ENCODE measurements around the gene ZNF888.
"Not testable (repeated sequence)": the region's sequence is repeated elsewhere in the genome, so short reads cannot be mapped to it uniquely, and the experiment has no call there.

Gene ZNF888

GRCh38 chr19:52941941-52942385 lies 18.7 kb upstream of the ZNF888 start:
- DNase-seq (ENCODE audit: extremely low read depth in 1 of 2, low read depth in 1 of 2) = no peak

DNA sequence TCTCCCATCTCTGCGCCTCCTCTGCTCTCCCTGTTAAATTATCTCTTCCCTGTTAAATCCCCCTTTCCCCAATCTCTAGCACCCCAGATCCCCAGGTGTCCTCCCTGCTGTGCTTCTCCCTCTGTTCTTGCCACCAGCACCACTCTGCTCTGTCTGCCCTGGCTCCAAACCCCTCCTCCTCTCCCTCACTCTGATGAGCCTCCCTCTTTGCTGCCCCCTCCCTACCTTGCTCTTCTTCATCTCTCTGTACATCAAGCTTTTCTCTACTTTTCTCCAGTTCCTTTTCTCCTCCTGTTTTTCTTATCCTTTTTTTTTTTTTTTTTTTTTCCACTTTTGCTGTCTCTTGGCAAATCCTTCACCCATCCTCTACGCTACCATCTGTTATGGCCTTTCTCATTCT lies 18.3 kb upstream of the ZNF888 start:
- not testable (repeated sequence) for DNase-seq (ENCODE audit: extremely low read depth in 1 of 2, low read depth in 1 of 2)

DNA sequence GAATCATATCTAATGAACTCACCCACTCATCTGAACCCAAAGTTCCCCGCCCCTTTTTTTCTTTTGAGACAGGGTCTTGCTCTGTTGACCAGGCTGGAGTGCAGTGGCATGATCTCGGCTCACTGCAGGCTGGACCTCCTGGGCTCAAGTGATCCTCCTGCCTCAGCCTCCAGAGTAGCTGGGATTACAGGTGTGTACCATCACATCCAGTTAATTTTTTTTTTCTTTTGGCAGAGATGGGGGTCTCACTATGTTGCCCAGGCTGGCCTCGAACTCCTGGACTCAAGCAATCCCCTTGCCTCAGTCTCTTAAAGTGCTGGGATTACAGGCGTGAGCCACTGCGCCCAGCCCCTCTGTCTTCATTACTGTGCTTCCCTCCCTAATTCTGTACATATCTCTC lies 17.7 kb upstream of the ZNF888 start:
- DNase-seq (ENCODE audit: extremely low read depth in 1 of 2, low read depth in 1 of 2) = not testable (repeated sequence)

DNA sequence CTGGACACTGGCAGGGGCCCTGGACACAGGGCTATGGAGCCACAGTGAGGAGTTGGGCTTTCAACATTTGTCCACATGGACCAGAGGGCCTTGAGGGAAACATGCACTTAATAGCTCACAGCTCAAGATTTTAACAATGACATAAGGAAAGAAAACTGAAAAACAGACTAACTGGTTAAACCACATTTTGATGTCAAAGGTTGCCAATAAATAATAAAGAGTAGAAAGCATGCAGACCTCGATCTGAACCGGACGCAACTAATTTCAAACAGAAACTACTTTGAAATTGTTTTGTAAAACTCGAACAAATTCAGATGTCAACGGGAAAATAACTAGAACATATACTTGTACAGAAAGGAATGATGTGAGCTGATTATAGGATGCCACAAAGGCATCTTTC lies 15.5 kb upstream of the ZNF888 start:
- no peak for DNase-seq (ENCODE audit: extremely low read depth in 1 of 2, low read depth in 1 of 2)

DNA sequence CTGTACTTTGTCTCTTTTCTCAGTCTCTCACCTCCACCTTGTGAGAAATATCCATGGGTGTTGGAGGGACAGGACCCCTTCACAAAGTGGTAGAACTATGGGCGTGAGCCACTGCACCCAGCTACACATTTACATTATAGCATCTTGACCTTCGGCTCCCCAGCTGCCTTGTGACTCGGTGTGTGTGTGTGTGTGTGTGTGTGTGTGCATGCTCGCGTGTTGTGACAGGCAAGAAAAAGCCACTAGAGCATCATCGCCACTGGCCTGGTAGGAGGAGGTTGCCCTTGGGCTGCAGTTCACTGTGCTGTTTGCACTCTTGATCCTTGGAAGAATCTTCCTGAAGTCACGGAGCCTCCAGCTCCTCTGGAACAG lies 13.7 kb upstream of the ZNF888 start:
- DNase-seq (ENCODE audit: extremely low read depth in 1 of 2, low read depth in 1 of 2) = no peak

DNA sequence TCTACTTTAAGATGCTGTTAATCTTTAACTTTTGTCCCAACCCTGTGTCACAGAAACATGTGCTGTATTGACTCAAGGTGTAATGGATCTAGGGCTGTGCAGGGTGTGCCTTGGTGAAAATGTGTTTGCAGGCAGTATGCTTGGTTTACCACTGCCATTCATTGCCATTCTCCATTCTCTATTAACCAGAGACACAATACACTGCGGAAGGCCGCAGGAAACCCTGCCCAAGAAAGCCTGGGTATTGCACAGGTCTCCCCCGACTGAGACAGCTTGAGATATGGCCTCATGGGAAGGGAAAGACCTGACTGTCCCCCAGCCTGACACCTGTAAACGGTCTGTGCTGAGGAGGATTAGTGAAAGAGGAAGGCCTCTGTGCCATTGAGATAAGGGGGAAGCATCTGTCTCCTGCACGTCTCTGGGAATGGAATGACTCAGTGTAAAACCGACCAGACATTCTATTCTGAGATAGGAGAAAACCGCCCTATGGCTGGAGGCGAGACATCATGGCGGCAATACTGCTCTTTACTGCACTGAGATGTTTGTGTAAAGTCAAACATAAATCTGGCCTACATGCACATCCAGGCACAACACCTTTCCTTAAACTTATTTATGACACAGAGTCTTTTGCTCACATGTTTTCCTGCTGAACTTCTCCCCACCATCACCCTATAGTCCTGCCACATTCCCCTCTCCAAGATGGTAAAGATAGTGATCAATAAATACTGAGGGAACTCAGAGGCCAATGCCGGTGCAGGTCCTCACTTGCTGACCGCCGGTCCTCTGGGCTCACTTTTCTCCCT lies 13.1 kb upstream of the ZNF888 start:
- no peak for DNase-seq (ENCODE audit: extremely low read depth in 1 of 2, low read depth in 1 of 2)

GRCh38 chr19:52935434-52935833 lies 12.2 kb upstream of the ZNF888 start:
- DNase-seq (ENCODE audit: extremely low read depth in 1 of 2, low read depth in 1 of 2) = no peak

DNA sequence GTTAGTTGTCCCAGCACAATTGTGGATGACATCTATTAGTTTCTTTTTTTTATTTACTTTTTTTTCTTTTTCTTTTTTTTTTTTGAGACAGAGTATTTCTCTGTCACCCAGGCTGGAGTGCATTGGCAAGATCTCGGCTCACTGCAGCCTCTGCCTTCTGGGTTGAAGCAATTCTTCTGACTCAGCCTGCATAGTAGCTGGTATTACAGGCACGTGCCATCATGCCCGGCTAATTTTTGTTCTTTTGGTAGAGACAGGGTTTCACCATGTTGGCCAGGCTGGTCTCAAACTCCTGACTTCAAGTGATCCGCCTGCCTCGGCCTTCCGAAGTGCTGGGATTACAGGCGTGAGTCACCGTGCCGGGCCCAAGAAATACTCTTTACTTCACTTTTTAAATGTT lies 1.4 kb upstream of the ZNF888 start:
- DNase-seq (ENCODE audit: extremely low read depth in 1 of 2, low read depth in 1 of 2) = not testable (repeated sequence)

- no peak for DNase-seq (ENCODE audit: extremely low read depth in 1 of 2, low read depth in 1 of 2)
Observed at GRCh38 chr19:52923778-52924593, 758 bp upstream of the ZNF888 start.

GRCh38 chr19:52917531-52917930 lies 5.7 kb downstream of the ZNF888 start:
- DNase-seq (ENCODE audit: extremely low read depth in 1 of 2, low read depth in 1 of 2) = no peak

DNA sequence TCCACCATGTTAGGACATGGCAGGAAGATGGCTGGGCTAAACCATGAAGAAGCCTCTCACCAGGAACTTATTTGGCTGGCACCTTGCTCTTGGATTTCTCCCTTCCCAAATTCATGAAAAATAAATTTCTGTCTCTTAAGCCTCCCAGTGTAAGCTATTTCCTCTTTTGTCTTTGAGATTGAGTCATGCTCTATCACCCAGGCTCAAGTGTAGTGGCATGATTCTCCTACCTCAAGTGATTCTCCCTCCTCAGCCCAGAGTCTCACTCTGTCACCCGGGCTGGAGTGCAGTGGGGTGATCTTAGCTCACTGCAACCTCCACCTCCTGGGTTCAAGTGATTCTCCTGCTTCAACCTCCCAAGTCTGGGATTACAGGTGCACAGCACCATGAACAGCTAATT lies 12.6 kb downstream of the ZNF888 start:
- no peak for DNase-seq (ENCODE audit: extremely low read depth in 1 of 2, low read depth in 1 of 2)

DNA sequence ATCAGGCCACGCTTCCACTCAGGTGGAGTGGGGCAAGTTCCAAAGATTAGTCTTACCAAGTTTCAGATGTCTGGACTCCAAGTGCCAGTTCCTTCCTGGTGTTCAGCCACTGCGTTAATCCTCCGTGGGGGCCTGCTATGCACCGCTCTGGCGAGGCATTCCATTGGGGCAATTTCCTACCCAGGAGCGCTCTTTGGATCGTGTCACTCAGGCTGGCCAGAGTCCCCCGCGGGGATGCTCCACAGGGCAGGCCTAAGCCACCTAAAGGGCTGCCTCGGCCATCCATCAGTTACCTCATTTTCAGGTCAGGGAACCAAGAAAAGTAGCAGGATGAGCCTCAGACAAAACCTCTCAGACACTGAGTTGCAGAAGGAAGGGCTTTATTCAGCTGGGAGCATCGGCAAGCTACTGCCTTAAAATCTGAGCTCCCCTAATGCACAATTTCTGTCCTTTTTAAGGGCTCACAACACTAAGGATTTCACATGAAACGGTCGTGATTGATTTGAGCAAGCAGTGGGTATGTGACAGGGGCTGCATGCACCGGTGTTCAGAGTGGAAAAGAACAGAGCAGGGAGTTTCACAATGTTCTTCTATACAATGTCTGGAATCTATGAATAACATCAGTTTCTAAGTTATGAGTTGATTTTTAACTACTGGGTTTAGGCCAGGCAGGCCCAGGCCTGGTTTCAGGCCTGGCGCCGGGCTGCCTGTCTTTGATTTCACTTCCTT lies 19.0 kb downstream of the ZNF888 start:
- DNase-seq (ENCODE audit: extremely low read depth in 1 of 2, low read depth in 1 of 2) = not testable (repeated sequence)

DNA sequence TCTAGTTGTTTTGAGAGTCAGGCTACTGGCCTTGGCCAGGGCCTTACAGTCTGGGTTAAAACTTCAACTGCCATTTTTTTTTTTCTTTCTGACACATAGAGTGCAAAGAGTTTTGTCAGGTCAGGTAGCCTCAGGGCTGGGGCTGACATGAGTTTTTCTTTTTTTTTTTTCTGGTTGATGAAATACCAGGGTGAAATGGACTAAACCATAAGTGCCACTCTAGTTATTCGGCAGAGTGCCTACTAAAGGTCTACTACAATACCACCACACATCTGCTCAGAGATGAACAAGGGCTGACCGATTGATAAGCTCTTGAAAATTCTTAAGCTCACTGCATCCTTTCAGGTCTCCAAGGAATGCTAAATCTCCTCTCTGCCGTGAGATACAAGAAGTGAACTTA lies 21.4 kb downstream of the ZNF888 start:
- no peak for DNase-seq (ENCODE audit: extremely low read depth in 1 of 2, low read depth in 1 of 2)

GRCh38 chr19:52898596-52898995 lies 24.6 kb downstream of the ZNF888 start:
- not testable (repeated sequence) for DNase-seq (ENCODE audit: extremely low read depth in 1 of 2, low read depth in 1 of 2)

GRCh38 chr19:52898101-52898500 lies 25.1 kb downstream of the ZNF888 start:
- no peak for DNase-seq (ENCODE audit: extremely low read depth in 1 of 2, low read depth in 1 of 2)

DNA sequence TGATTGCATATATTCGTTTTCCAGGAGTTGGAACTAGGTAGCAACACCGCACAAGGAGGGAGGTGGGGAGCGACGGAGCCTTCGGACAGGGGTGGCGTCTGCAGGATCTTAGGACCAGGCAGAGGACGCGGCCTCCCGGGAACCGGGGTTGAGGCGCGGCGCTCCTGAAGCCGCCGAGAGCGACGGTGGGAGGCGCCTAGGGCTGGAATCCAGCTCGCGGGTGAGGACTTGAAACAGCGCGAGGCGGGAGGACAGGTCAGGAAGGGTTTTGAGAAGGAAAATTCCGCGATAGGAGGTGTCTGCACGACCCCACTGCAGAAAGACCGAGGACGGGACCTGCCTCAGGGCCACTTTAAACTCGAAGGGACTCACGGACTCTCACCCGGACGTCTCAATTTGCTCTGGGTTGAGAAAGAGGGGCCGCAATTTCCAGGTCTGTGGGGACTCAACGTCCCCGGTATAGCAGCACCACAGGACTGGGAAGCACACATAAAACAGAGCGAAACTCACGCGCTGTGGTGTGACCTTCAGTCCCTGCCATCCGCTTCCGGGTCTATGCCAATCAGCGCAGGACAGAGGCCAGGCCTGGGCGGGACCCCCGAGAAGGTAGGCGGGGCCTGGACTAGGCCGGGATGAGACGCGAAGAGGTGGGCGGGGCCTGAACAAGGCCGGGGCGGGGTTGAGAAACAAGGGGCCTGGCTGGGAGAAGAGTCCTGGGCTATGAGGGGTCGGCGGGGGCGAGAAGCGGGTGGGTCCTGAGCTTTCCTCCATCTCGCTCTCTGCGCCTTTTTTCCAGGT lies 25.9 kb downstream of the ZNF888 start, which contains the start of gene ZNF320:
Gene ZNF320, minus strand, starts transcription at position 498 of the 798 bp plus-strand sequence. CDS start 7,380 bp downstream, outside the sequence.
- peak; percentile 65 to 81 for DNase-seq (ENCODE audit: extremely low read depth in 1 of 2, low read depth in 1 of 2)

GRCh38 chr19:52896431-52897137 lies 26.6 kb downstream of the ZNF888 start:
- DNase-seq (ENCODE audit: extremely low read depth in 1 of 2, low read depth in 1 of 2) = no peak

DNA sequence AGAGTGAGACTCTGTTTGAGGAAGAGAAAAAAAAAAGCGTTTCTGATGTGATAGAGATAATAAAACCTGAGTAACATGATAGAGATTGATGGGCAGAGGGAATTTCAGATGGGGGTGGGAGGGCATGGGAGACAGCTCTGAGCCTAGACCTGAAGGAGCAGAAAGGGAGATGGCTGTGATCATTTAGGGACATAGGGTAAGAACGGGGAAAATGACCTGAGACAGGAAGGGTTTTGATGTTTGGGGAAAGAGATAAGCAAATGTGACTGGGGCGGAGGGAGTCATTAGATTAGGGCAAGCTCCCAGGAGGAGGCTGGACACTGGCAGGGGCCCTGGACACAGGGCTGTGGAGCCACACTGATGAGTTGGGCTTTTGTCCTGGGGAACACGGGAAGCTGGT lies 31.9 kb downstream of the ZNF888 start:
- DNase-seq (ENCODE audit: extremely low read depth in 1 of 2, low read depth in 1 of 2) = no peak

DNA sequence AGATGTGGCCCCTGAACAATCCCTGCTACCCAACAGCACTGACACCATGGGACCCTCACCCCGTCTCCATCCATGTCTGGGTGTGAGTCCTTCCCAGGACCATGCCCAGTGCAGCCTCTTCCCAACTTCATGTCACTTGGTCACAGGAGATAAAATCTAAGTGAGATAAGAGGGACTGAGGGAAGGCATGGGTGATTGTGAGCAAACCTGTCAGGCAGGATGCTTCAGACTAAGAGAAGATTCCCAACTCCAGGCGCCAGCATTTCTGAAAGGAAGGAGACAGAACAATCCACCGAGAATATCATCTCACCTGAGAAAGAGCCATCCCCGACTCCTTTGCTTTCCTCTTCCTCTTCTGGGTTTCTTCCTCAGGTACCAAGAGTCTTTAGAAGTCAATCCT lies 33.3 kb downstream of the ZNF888 start:
- DNase-seq (ENCODE audit: extremely low read depth in 1 of 2, low read depth in 1 of 2) = no peak

DNA sequence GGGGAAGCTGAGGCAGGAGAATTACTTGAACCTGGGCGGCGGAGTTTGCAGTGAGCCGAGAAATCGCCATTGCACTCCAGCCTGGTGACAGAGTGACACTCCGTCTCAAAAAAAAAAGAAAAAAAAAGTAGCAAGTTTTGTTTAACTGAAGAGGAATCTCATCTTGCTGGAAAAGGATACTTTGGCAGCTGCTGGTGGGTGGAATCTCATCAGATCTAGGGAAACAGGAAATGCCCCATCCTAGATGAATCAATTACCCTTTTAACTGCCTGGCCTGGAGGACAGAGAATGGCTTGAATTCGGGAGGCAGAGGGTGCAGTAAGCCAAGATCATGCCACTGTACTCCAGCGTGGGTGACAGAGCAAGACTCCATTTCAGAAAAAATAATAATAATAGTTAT lies 34.2 kb downstream of the ZNF888 start:
- DNase-seq (ENCODE audit: extremely low read depth in 1 of 2, low read depth in 1 of 2) = no peak

Data from activated CD8-positive, alpha-beta memory T cell treated with anti-CD3 and anti-CD28 coated beads for 1 hour (primary cell).